ENCODE data around the gene DCANP1.

The DCANP1 gene

DNA sequence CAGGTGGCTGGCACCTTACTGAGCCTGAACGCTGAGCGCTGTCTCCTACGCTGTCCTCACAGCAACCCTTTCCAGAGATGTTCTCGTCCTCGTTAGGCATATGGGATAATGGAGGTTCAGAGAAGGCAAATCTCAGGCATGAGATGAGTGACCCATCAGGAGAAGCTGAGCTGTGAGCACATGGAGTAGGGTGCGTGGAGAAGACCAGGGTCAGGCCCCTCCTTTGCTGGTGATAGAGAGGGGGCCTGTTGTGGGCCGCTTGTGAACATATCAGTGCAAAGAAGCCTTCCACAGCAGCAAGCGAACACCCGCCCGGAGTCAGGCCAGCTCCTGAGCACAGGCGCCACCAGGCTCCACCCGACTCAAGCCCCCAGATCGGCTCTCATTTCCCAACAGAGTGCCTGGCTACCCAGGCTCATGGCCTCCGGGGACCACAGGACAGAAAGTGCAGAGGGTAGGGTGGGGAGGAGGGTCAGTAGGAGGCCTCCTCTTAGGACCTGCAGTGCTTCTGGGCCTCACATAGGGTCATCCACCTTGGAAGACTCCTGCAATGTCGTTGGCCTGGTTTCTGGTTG, 20.0 kb upstream of the DCANP1 start:
- H3K27me3 ChIP-seq (ENCODE audit: control insufficient read depth in 2 of 2, insufficient read depth in 2 of 2, low read length in 2 of 2): peaks cover 7 to 21% of the 10 kb centered on the region in 2 donors
- no peaks in the 10 kb centered on the region for H3K9me3 ChIP-seq (ENCODE audit: control insufficient read depth in 2 of 2, low read length in 2 of 2)

DNA sequence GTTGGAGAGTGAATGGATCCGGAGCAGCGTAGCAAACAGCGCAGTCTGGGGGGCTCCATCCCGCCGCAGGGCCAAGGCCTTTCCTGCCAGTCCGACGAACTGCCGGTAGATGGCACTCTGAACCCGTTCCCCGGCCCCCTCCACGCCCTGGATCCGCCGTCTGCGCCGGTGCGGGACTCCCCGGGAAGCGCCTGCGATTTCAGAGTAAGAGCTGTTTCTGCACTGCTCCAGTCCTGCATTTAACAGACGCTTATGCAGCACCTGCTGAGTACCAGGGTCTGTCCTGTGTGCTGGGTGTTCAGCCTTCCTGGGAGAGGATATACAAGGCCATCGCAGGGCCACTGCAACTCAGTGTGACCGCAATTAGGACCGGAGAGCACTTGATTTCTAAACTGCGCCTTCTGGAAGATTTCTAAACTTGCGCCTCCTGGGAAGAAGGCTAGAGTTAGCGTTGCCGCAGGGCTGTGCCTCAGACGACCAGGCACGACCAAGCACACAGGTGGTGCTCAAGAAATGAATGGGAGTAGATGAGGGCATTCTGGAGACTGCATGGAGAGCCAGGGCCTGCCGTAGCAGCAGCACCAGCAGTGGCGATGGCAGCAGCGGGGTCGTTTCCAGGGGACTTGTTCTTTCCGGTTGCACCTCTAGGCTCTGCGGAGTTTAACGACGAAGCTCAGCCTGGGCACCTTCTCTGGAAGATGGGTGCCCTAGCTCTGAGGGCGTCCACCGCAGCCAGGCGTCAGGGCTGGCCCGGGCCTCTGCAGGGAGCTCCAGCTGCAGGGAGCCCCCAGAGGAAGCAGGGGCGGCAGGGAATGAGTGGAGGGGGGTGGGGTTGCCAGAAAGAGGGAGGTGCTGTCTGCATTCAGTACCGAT, 19.3 kb upstream of the DCANP1 start:
- Histone ChIP-seq H3K36me3 (ENCODE audit: control insufficient read depth in 2 of 2, insufficient read depth in 2 of 2, low read length in 2 of 2) (no peaks in the 10 kb centered on the region), H3K27me3 (ENCODE audit: control insufficient read depth in 2 of 2, insufficient read depth in 2 of 2, low read length in 2 of 2) (peaks cover 7 to 18% of the 10 kb centered on the region in 2 donors), H3K27ac (ENCODE audit: low read depth in 2 of 2, low read length in 2 of 2) (no peak overlapping the region), H3K4me3 (ENCODE audit: low read length in 2 of 2) (peak overlapping the region in 1 of 2 donors; percentile 64), H3K4me1 (ENCODE audit: control insufficient read depth in 2 of 2, insufficient read depth in 2 of 2, low read length in 2 of 2) (peaks cover 3 to 7% of the 10 kb centered on the region in 2 donors), H3K9me3 (ENCODE audit: control insufficient read depth in 2 of 2, low read length in 2 of 2) (no peaks in the 10 kb centered on the region), H3K9ac (ENCODE audit: low read depth in 1 of 2, low read length in 2 of 2) (peak overlapping the region in 1 of 2 donors; percentile 17)

More for the DNA sequence above, 20.0 kb upstream of the DCANP1 start:
- H3K4me3 ChIP-seq (ENCODE audit: low read length in 2 of 2): no peak overlapping the region
- H3K27ac ChIP-seq (ENCODE audit: low read depth in 2 of 2, low read length in 2 of 2): no peak overlapping the region
- no peaks in the 10 kb centered on the region for H3K36me3 ChIP-seq (ENCODE audit: control insufficient read depth in 2 of 2, insufficient read depth in 2 of 2, low read length in 2 of 2)
- peaks cover 3 to 7% of the 10 kb centered on the region in 2 donors for H3K4me1 ChIP-seq (ENCODE audit: control insufficient read depth in 2 of 2, insufficient read depth in 2 of 2, low read length in 2 of 2)
- H3K9ac ChIP-seq (ENCODE audit: low read depth in 1 of 2, low read length in 2 of 2): no peak overlapping the region

DNA sequence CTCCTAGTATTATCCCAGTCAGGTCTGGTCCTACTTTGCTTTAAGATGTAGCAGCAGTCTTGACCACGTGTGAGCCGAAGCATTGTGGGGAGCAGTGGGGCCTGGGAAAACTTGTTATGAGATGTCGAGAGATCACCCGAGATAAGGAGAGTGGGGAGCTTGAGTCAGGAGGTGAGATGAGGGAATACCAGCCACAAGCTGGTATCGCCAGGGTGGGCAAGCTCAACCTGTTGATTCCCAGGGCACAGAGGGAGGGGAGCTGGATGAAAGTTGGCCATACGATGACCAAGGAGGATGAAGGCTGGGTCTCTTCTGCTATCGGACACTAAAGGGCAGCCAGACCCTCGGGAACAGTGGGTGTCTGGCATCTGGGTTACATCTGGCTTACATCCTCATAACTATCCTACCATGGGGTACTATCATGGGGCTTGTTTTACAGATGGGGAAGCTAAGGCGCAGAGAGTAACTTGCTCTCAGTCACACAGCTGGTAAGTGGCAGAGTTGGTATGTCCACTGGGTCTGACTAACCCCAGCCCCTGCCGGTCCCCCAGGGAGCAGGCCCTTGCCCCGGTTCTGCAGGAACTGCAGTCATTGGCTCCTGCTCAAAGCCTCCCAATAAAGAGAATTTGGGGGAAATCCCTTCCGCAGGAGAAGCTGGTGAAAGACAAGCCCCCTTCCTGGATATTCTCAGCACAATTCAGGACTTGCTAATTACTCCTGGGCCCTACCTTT, 18.4 kb upstream of the DCANP1 start:
- Histone ChIP-seq H3K27me3 (ENCODE audit: control insufficient read depth in 2 of 2, insufficient read depth in 2 of 2, low read length in 2 of 2) (peaks cover 7 to 18% of the 10 kb centered on the region in 2 donors), H3K27ac (ENCODE audit: low read depth in 2 of 2, low read length in 2 of 2) (no peak overlapping the region), H3K9ac (ENCODE audit: low read depth in 1 of 2, low read length in 2 of 2) (no peak overlapping the region), H3K36me3 (ENCODE audit: control insufficient read depth in 2 of 2, insufficient read depth in 2 of 2, low read length in 2 of 2) (no peaks in the 10 kb centered on the region), H3K4me1 (ENCODE audit: control insufficient read depth in 2 of 2, insufficient read depth in 2 of 2, low read length in 2 of 2) (peaks cover 3 to 7% of the 10 kb centered on the region in 2 donors), H3K9me3 (ENCODE audit: control insufficient read depth in 2 of 2, low read length in 2 of 2) (no peaks in the 10 kb centered on the region), H3K4me3 (ENCODE audit: low read length in 2 of 2) (no peak overlapping the region)

DNA sequence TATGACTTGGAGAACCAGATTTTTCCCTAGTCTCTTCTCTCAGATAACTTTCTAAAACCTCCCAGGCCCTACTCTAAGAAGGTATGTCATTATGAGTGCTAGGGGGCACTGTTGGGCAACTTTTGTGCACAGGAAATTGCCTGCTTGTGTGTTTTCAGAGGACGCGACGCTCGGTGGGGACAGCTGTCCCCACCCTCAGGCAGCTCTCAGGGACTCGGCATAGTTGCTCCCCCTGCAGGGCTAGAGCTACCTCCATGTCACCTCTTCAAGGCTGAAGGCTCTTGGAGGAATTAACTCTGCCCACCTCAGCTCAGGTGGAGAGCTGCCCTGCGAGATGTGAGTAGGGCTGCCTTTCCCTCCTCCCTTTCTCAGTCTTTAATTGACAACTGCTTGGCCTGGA, 15.2 kb upstream of the DCANP1 start:
- Histone ChIP-seq H3K4me1 (ENCODE audit: control insufficient read depth in 2 of 2, insufficient read depth in 2 of 2, low read length in 2 of 2) (peaks cover 9 to 11% of the 10 kb centered on the region in 2 donors), H3K36me3 (ENCODE audit: control insufficient read depth in 2 of 2, insufficient read depth in 2 of 2, low read length in 2 of 2) (no peaks in the 10 kb centered on the region), H3K27ac (ENCODE audit: low read depth in 2 of 2, low read length in 2 of 2) (no peak overlapping the region), H3K4me3 (ENCODE audit: low read length in 2 of 2) (no peak overlapping the region), H3K9me3 (ENCODE audit: control insufficient read depth in 2 of 2, low read length in 2 of 2) (no peaks in the 10 kb centered on the region), H3K27me3 (ENCODE audit: control insufficient read depth in 2 of 2, insufficient read depth in 2 of 2, low read length in 2 of 2) (peaks cover 7 to 14% of the 10 kb centered on the region in 2 donors), H3K9ac (ENCODE audit: low read depth in 1 of 2, low read length in 2 of 2) (no peak overlapping the region)

DNA sequence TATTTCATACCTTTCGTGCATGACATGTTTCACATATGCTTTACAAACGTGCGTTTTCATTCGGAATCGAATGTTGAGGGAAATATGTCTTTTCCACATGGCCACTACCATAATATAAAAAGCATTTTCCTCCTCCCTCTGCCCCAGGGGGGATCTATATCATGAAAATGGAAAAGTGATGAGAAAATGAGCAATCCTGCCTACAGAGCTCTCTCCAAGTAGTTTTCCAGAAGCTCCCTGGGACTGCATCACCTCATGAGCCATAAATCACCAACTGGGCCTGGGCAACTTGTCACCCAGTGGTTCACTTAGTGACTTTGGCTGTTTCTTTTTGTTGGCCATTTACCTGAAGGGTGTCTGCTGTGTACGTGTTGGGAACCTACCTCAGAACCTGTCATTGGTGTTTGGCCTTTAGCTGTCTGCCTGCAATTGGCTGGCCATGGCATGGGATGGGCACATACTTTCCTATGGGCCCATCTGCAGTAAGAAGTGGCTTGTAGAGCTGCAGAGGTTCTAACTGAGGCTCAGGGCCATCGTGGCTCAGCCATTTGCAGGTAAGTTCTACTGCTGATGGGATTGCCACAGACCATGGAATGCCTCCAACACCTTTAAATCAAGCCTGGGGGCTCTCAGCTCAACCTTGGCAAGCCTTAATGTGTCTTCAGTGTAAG, 14.5 kb upstream of the DCANP1 start:
- no peaks in the 10 kb centered on the region for H3K36me3 ChIP-seq (ENCODE audit: control insufficient read depth in 2 of 2, insufficient read depth in 2 of 2, low read length in 2 of 2)
- peaks cover 8 to 11% of the 10 kb centered on the region in 2 donors for H3K4me1 ChIP-seq (ENCODE audit: control insufficient read depth in 2 of 2, insufficient read depth in 2 of 2, low read length in 2 of 2)
- H3K9me3 ChIP-seq (ENCODE audit: control insufficient read depth in 2 of 2, low read length in 2 of 2): no peaks in the 10 kb centered on the region
- no peak overlapping the region for H3K27ac ChIP-seq (ENCODE audit: low read depth in 2 of 2, low read length in 2 of 2)
- no peak overlapping the region for H3K4me3 ChIP-seq (ENCODE audit: low read length in 2 of 2)
- peaks cover 7 to 9% of the 10 kb centered on the region in 2 donors for H3K27me3 ChIP-seq (ENCODE audit: control insufficient read depth in 2 of 2, insufficient read depth in 2 of 2, low read length in 2 of 2)
- no peak overlapping the region for H3K9ac ChIP-seq (ENCODE audit: low read depth in 1 of 2, low read length in 2 of 2)

DNA sequence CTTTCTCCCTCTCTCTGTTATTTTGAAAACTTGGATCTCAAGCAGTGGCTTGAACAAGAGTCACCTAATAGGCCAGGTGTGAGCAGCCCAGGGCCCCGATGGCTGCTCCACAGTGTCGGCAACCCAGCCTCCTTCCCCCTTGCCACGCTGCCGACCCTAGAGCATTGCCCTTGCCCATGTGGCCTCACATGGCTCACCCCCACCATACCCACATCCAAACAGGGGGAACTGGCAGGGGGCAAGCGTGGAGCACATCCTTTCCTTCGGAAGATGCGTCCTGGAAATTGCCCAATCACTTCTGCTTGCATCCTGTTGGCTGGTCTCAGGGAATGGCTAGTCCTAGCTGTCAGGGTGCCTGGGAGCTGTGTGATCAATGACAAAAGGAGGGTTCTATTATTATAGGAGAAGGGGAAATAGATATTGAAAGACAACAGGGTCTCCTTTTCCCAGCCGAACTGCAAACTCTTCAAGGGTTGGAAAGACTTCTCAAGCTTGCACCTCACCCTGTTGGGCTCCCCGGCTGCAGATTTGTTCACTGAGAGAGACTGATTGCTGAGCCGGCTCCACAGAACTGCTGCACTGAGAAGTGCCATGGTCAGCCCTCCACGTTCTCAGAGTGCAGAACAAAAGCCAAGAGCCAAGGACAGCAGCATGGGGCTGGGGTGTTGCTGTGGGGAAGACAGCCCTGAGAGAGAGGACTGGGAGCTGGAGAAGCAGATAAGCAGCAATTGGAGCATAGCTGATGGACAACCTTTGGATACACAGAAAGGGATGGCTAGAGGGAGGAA, 13.3 kb upstream of the DCANP1 start:
- Histone ChIP-seq H3K27ac (ENCODE audit: low read depth in 2 of 2, low read length in 2 of 2) (no peak overlapping the region), H3K9me3 (ENCODE audit: control insufficient read depth in 2 of 2, low read length in 2 of 2) (no peaks in the 10 kb centered on the region), H3K36me3 (ENCODE audit: control insufficient read depth in 2 of 2, insufficient read depth in 2 of 2, low read length in 2 of 2) (no peaks in the 10 kb centered on the region), H3K4me3 (ENCODE audit: low read length in 2 of 2) (no peak overlapping the region), H3K27me3 (ENCODE audit: control insufficient read depth in 2 of 2, insufficient read depth in 2 of 2, low read length in 2 of 2) (peaks cover 4 to 5% of the 10 kb centered on the region in 2 donors), H3K4me1 (ENCODE audit: control insufficient read depth in 2 of 2, insufficient read depth in 2 of 2, low read length in 2 of 2) (peaks cover 2 to 8% of the 10 kb centered on the region in 2 donors), H3K9ac (ENCODE audit: low read depth in 1 of 2, low read length in 2 of 2) (no peak overlapping the region)

DNA sequence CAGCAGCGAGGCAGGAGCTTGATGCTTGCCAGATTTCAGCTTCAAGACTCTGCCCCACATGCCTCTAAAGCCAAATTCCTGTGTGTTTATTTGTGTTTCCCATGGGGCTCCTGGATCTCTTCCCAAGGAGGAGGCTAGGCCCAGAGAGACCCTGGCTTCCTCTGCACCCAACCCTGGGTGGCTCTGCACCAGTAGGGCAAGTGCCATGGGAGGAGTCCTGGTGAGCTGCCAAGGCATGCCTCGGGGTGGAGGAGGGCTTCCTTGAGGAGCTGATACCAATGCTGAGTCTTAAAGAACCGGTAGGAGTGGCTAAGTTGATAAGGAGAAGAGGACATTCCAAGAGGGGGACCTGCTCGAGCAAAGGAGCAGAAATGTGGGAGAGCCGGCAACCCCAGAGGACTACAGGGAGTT, 11.8 kb upstream of the DCANP1 start:
- no peak overlapping the region for H3K9ac ChIP-seq (ENCODE audit: low read depth in 1 of 2, low read length in 2 of 2)
- H3K27ac ChIP-seq (ENCODE audit: low read depth in 2 of 2, low read length in 2 of 2): no peak overlapping the region
- H3K9me3 ChIP-seq (ENCODE audit: control insufficient read depth in 2 of 2, low read length in 2 of 2): no peaks in the 10 kb centered on the region
- H3K4me3 ChIP-seq (ENCODE audit: low read length in 2 of 2): no peak overlapping the region
- no peaks in the 10 kb centered on the region for H3K36me3 ChIP-seq (ENCODE audit: control insufficient read depth in 2 of 2, insufficient read depth in 2 of 2, low read length in 2 of 2)
- no peaks in the 10 kb centered on the region for H3K27me3 ChIP-seq (ENCODE audit: control insufficient read depth in 2 of 2, insufficient read depth in 2 of 2, low read length in 2 of 2)
- peaks cover 2 to 8% of the 10 kb centered on the region in 2 donors for H3K4me1 ChIP-seq (ENCODE audit: control insufficient read depth in 2 of 2, insufficient read depth in 2 of 2, low read length in 2 of 2)

DNA sequence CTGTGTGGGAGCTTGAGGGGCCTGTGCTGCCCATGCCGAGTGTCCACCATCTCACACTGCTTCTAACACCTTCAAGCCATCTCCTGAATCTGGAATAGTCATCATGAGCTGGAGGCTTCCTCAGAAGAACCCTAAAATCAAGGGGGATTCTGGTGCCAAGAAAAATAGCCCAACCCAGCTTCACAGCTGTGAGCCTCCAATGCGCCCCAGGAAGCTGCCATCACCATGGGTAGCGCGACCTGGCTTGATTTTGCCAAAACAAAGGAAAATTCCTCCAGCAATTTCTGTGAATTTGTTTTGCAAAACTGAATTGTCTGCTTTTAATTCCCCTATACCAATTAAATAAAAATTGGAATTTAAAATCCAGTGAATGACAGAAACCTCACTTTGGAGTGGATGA, 11.2 kb upstream of the DCANP1 start:
- Histone ChIP-seq H3K27me3 (ENCODE audit: control insufficient read depth in 2 of 2, insufficient read depth in 2 of 2, low read length in 2 of 2) (no peaks in the 10 kb centered on the region), H3K4me3 (ENCODE audit: low read length in 2 of 2) (no peak overlapping the region), H3K36me3 (ENCODE audit: control insufficient read depth in 2 of 2, insufficient read depth in 2 of 2, low read length in 2 of 2) (no peaks in the 10 kb centered on the region), H3K9me3 (ENCODE audit: control insufficient read depth in 2 of 2, low read length in 2 of 2) (no peaks in the 10 kb centered on the region), H3K9ac (ENCODE audit: low read depth in 1 of 2, low read length in 2 of 2) (no peak overlapping the region), H3K27ac (ENCODE audit: low read depth in 2 of 2, low read length in 2 of 2) (no peak overlapping the region), H3K4me1 (ENCODE audit: control insufficient read depth in 2 of 2, insufficient read depth in 2 of 2, low read length in 2 of 2) (peaks cover 2 to 8% of the 10 kb centered on the region in 2 donors)

DNA sequence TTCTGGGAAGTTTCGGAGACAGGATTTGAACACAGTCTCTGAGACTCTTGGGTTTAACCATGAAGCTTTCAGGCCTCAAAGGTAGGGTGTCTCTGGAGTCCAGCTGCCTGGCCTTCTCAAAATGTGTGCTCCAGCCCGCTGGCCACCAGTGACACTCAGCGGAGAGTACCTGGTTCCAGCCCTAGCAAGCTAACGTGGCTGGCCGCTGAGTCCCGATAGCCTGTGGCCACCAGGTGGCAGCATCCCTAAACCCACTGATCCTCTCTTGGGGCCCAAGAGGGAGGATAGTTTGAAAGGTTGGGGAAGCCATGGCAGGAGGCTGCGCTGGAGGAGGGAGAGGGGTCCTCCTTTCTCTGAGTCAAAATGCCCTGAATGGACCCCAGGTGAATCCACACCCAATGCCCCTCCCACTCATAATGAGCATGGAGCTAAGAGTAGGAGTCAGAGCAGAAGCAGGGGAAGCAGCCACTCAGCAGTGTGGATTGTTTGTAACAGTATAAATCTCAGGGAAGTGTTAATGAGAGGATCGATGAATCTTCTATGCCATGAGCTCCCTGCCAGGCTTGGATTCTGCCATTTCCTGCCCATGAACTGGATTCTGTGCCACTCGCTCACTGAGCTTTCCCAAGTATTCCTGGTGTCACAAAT, 10.4 kb upstream of the DCANP1 start:
- Histone ChIP-seq H3K36me3 (ENCODE audit: control insufficient read depth in 2 of 2, insufficient read depth in 2 of 2, low read length in 2 of 2) (no peaks in the 10 kb centered on the region), H3K27me3 (ENCODE audit: control insufficient read depth in 2 of 2, insufficient read depth in 2 of 2, low read length in 2 of 2) (no peaks in the 10 kb centered on the region), H3K9ac (ENCODE audit: low read depth in 1 of 2, low read length in 2 of 2) (no peak overlapping the region), H3K4me3 (ENCODE audit: low read length in 2 of 2) (no peak overlapping the region), H3K9me3 (ENCODE audit: control insufficient read depth in 2 of 2, low read length in 2 of 2) (no peaks in the 10 kb centered on the region), H3K4me1 (ENCODE audit: control insufficient read depth in 2 of 2, insufficient read depth in 2 of 2, low read length in 2 of 2) (peaks cover 2 to 10% of the 10 kb centered on the region in 2 donors), H3K27ac (ENCODE audit: low read depth in 2 of 2, low read length in 2 of 2) (no peak overlapping the region)

Measured in mucosa of rectum (tissue), 2 donors.